ENCODE measurements around the gene MTMR11.

Gene MTMR11

DNA sequence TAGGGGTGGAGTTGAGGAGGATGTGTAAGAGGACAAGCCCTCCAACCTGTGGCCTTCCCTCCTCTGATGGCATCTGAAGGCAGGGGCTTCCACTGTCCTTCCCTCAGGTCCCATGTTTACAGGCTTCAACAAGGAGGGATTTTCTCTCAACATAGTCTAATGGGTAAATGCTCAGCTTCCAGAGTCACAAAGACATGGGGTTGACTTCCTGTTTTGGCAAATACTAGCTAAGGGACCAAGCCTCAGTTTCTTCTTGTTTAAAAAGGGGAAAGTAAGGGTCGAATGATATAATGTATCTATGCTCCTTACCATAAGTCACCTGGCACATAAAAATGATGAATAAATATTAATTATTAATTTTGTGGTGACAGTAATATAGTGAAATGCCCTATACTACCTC, 22.1 kb downstream of the MTMR11 start:
- in situ Hi-C loops (cut with HindIII; ENCODE audit: low sequenced_read_pairs): no loop called here
- no peak overlapping the region for H3K4me3 ChIP-seq (ENCODE audit: low read depth, low read length)
- TF ChIP-seq, protein P1, sequence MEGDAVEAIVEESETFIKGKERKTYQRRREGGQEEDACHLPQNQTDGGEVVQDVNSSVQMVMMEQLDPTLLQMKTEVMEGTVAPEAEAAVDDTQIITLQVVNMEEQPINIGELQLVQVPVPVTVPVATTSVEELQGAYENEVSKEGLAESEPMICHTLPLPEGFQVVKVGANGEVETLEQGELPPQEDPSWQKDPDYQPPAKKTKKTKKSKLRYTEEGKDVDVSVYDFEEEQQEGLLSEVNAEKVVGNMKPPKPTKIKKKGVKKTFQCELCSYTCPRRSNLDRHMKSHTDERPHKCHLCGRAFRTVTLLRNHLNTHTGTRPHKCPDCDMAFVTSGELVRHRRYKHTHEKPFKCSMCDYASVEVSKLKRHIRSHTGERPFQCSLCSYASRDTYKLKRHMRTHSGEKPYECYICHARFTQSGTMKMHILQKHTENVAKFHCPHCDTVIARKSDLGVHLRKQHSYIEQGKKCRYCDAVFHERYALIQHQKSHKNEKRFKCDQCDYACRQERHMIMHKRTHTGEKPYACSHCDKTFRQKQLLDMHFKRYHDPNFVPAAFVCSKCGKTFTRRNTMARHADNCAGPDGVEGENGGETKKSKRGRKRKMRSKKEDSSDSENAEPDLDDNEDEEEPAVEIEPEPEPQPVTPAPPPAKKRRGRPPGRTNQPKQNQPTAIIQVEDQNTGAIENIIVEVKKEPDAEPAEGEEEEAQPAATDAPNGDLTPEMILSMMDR (IDR thresholded peaks at IDR 0.05; ENCODE audit: low read depth, low read length): no peak
- no peak for DNase-seq (ENCODE audit: low read depth, low spot score)

- TF ChIP-seq, protein P1 (IDR thresholded peaks at IDR 0.05; ENCODE audit: low read depth, low read length): no peak
- DNase-seq (ENCODE audit: low read depth, low spot score): no peak
- in situ Hi-C loops (cut with HindIII; ENCODE audit: low sequenced_read_pairs): no loop called here
- no peak overlapping the region for H3K4me3 ChIP-seq (ENCODE audit: low read depth, low read length)
These were observed 30.1 kb downstream of the MTMR11 start for GRCh38 chr1:149906570-149907075.

GRCh38 chr1:149903836-149904491, 32.7 kb downstream of the MTMR11 start:
- TF ChIP-seq, protein P1 (IDR thresholded peaks at IDR 0.05; ENCODE audit: low read depth, low read length): no peak
- no peak for DNase-seq (ENCODE audit: low read depth, low spot score)
- no peak overlapping the region for H3K4me3 ChIP-seq (ENCODE audit: low read depth, low read length)
- in situ Hi-C loops (cut with HindIII; ENCODE audit: low sequenced_read_pairs): no loop called here

DNA sequence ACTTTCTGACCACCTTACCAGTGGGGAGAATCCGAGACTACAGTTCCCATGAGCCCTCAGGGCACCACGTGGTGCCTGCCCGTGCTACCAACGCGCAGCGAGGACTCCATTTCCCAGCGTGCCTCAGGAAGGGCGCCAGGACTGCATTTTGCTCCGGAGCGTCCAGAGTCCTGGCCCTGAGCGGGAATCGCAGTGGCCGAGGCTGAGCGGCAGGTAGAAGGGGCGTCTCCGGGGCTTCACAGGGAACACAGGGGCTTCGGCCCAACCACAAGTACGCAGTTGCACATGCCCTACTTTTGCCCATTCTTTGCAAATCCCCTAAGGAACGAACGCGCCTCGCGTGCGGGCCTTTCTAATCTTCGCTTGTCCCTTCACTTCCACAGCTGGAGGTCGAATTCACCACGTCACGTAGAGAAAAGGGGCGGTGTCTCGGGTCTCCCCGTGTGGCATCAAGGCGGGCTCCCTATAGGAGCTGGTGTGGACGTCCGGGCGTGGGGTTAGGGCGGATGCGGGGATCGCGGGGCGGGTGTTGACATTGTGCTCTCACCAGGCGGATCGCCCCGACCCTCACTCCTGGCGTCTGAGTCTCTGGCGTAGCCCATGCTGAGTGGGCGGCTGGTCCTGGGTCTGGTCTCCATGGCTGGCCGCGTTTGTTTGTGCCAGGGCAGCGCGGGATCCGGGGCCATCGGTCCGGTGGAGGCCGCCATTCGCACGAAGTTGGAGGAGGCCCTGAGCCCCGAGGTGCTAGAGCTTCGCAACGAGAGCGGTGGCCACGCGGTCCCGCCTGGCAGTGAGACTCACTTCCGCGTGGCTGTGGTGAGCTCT, 37.0 kb downstream of the MTMR11 start, which contains the start of gene BOLA1:
Gene BOLA1 (plus strand): TSS at position 109 of the 825 bp plus-strand sequence. CDS start 492 bp downstream, at position 601.
- DNase-seq (ENCODE audit: low read depth, low spot score): peak; percentile 92
- TF ChIP-seq, protein P1 (IDR thresholded peaks at IDR 0.05; ENCODE audit: low read depth, low read length): no peak
- in situ Hi-C loops (cut with HindIII; ENCODE audit: low sequenced_read_pairs): no loop called here
- H3K4me3 ChIP-seq (ENCODE audit: low read depth, low read length): peak within 1 kb of the TSS; percentile 55

- DNase-seq (ENCODE audit: low read depth, low spot score): no peak
- in situ Hi-C loops (cut with HindIII; ENCODE audit: low sequenced_read_pairs): no loop called here
- TF ChIP-seq, protein P1 (IDR thresholded peaks at IDR 0.05; ENCODE audit: low read depth, low read length): no peak
- H3K4me3 ChIP-seq (ENCODE audit: low read depth, low read length): no peak overlapping the region
These were observed 40.1 kb downstream of the MTMR11 start for GRCh38 chr1:149896575-149896974.

DNA sequence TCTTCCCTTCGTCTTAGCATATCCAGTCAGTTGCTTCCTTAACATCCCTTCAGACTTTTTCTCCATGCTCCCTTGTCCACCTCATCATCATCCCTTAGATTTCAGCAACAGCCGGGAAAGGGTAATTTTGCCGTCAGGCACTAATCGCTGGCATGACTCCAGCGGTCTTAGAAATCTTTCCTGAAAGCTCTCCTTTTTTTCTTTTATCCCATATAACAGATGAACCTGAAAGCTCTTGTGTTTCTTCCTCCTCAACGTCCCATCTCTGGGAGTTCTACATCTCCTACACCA, 47.7 kb downstream of the MTMR11 start:
- in situ Hi-C loops (cut with HindIII; ENCODE audit: low sequenced_read_pairs): no loop called here
- H3K4me3 ChIP-seq (ENCODE audit: low read depth, low read length): peak overlapping the region; percentile 85
- DNase-seq (ENCODE audit: low read depth, low spot score): peak; percentile 53
- TF ChIP-seq, protein P1 (IDR thresholded peaks at IDR 0.05; ENCODE audit: low read depth, low read length): no peak
